Prostate gland (tissue), 2 donors: Measurements from ENCODE around the gene LGALS9. TPM values are rescaled to one million over a fixed set of nuclear protein-coding genes. Genes with fewer than 3 reads are reported as not detected.

ENCODE experiments used
- DNase-seq: peaks from one replicate; pipeline ENCODE4 v3.0.0-alpha.2; 2019; ENCODE audit warnings: low spot score
- H3K27ac ChIP-seq, 2 donors: fragments of 200-600 bp; sonication (generic); 2 replicates each; pipeline ENCODE4 v1.5.1; 2017 to 2019
- H3K27me3 ChIP-seq: fragments of 200-600 bp; sonication (generic); replicated peaks from 2 replicates; pipeline ENCODE4 v1.5.1; 2019; ENCODE audit not compliant: insufficient read depth
- H3K36me3 ChIP-seq, 2 donors: fragments of 200-600 bp; sonication (generic); 1 replicate in 1 of 2; 2 replicates in 1 of 2; pipeline versions ENCODE4 v1.5.1 to v1.8.1; 2017 to 2019
- H3K4me1 ChIP-seq: fragments of 200-600 bp; sonication (generic); replicated peaks from 2 replicates; pipeline ENCODE4 v1.5.1; 2019
- H3K4me3 ChIP-seq, 2 donors: fragments of 200-600 bp; sonication (generic); 2 replicates each; pipeline ENCODE4 v1.5.1; 2017 to 2019
- H3K9me3 ChIP-seq: fragments of 200-600 bp; sonication (generic); 2 replicates; pipeline ENCODE4 v1.5.1; 2017
- CTCF ChIP-seq, 4 experiments: fragments of 200-600 bp in 2 of 4; fragments of 450-650 bp in 2 of 4; sonication (generic) in 2 of 4; IDR thresholded peaks; 1 replicate in 3 of 4; 2 replicates in 1 of 4; pipeline ENCODE4 v1.5.1; 2016 to 2019; ENCODE audit warnings: antibody characterized with exemption in 4 of 4, mild to moderate bottlenecking in 2 of 4, moderate library complexity in 2 of 4
- POLR2A ChIP-seq: fragments of 450-650 bp; IDR thresholded peaks from one replicate; pipeline ENCODE4 v1.6.1; 2016; ENCODE audit warnings: antibody characterized with exemption, mild to moderate bottlenecking
- POLR2AphosphoS5 ChIP-seq: sonication (generic); formaldehyde crosslinking; IDR thresholded peaks from one replicate; pipeline ENCODE4 v1.6.1; 2017; ENCODE audit warnings: antibody characterized with exemption
- WGBS: methylation state at CpG from one replicate; pipeline ENCODE4 v1.1.5; 2018; 5-methylcytosine and 5-hydroxymethylcytosine counted together
- intact Hi-C: fragments of 100-400 bp; cut with DNase I; formaldehyde crosslinking; loops from one replicate; pipeline ENCODE4 v1.14.2; 2022
- total RNA-seq, 2 donors: library from RNA; depleted of rRNA; stranded (reverse); fragments of >200 nt; gene quantifications; one replicate each; pipeline ENCODE4 v1.1.0, GENCODE V29; 2016

The LGALS9 gene
- total RNA-seq, 2 donors from 2014 or later: 7.2 to 16.7 TPM

GRCh38 chr17:27601975-27602302 lies 29.0 kb upstream of the LGALS9 start:
- Histone ChIP-seq H3K4me1 (no peaks in the 10 kb centered on the region), H3K27ac (no peak overlapping the region), H3K4me3 (no peak overlapping the region), H3K27me3 (no peaks in the 10 kb centered on the region), H3K9me3 (no peaks in the 10 kb centered on the region), H3K36me3 (no peaks in the 10 kb centered on the region)
- WGBS: 75% methylated on average over 2 of the region's 2 CpGs
- intact Hi-C loops: loop anchor here (1.0 to 5.0 kb wide), 4 partner anchors 49 to 365 kb away; no protein-coding TSS in a partner anchor
- TF ChIP-seq POLR2A (no peak), CTCF (IDR thresholded peaks at IDR 0.05) (no peak), POLR2AphosphoS5 (no peak)
- no peak for DNase-seq

GRCh38 chr17:27602721-27603420 lies 28.1 kb upstream of the LGALS9 start:
- H3K27ac ChIP-seq: no peak overlapping the region
- no peak overlapping the region for H3K4me3 ChIP-seq
- H3K27me3 ChIP-seq: no peaks in the 10 kb centered on the region
- no peaks in the 10 kb centered on the region for H3K4me1 ChIP-seq
- WGBS: 50% methylated on average over 15 of the region's 15 CpGs
- TF ChIP-seq POLR2A (no peak), CTCF (IDR thresholded peaks at IDR 0.05) (peak; percentile 85 to 95 (median 91))
- H3K36me3 ChIP-seq: no peaks in the 10 kb centered on the region
- H3K9me3 ChIP-seq: no peaks in the 10 kb centered on the region
- DNase-seq: peak; percentile 60
- intact Hi-C loops: loop anchor here (1.0 to 5.0 kb wide), 4 partner anchors 48 to 366 kb away; no protein-coding TSS in a partner anchor

- 87% methylated on average over 2 of the region's 2 CpGs for WGBS
- Histone ChIP-seq H3K4me3 (no peak overlapping the region), H3K27ac (no peak overlapping the region), H3K27me3 (no peaks in the 10 kb centered on the region), H3K9me3 (no peaks in the 10 kb centered on the region), H3K36me3 (no peaks in the 10 kb centered on the region), H3K4me1 (no peaks in the 10 kb centered on the region)
- intact Hi-C loops: loop anchor here (1.0 to 5.0 kb wide), 3 partner anchors 47 to 366 kb away; no protein-coding TSS in a partner anchor
- DNase-seq: no peak
- TF ChIP-seq POLR2AphosphoS5: no peak
- no peak for TF ChIP-seq CTCF (IDR thresholded peaks at IDR 0.05)
- no peak for TF ChIP-seq POLR2A
Measured at GRCh38 chr17:27603421-27603770, 27.6 kb upstream of the LGALS9 start.

GRCh38 chr17:27603880-27604794 lies 26.9 kb upstream of the LGALS9 start:
- Histone ChIP-seq H3K27ac (no peak overlapping the region), H3K9me3 (no peaks in the 10 kb centered on the region), H3K36me3 (no peaks in the 10 kb centered on the region), H3K4me3 (no peak overlapping the region), H3K27me3 (no peaks in the 10 kb centered on the region), H3K4me1 (no peaks in the 10 kb centered on the region)
- no peak for DNase-seq
- no peak for TF ChIP-seq POLR2AphosphoS5
- TF ChIP-seq CTCF (IDR thresholded peaks at IDR 0.05): no peak
- no peak for TF ChIP-seq POLR2A
- intact Hi-C loops: loop anchor here (1.0 to 5.0 kb wide), 3 partner anchors 47 to 367 kb away; no protein-coding TSS in a partner anchor
- 95% methylated on average over 22 of the region's 22 CpGs for WGBS
